ENCODE measurements around the gene CCDC92. TPM values are rescaled to one million over a fixed set of nuclear protein-coding genes. Genes with fewer than 3 reads are reported as not detected.

Gene CCDC92
- polyA plus RNA-seq, 1 of the 3 experiments (the other 2 are of a cell fraction), result 53.5 TPM

DNA sequence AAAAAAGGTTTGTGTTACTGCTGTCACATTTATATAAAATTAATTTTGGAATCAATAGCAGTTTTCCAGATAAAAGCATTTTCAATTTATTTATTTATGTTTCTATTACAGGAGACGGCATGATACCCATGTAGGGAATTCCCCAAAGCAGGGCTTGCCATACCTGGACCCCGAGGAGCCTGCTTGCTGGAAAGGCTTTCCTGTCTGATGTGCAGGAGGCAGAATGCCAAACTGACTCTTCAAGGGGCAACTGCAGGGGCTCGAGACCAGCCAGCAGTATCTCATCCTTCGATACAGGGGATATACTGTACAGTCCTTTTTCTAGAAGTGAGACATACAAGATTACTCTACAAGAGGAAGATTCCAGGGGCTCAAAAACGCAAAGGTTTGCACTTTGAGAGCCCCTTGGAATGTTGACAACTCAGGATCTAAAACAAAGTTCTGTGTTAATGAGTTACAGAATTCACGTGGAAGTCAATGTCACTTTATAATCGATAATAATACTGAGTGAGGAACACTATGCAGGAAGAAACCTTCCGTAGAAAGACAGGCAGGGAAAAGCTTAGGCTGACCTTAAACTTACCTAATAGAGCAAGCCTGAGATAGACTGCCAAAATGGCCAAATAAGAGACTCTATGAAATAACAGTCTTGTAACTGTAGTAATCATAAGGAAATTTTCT is 38.9 kb upstream of the CCDC92 start:
- DNase-seq, result no peak
- 92% methylated on average over 8 of the region's 8 CpGs for WGBS (ENCODE audit: low lambda C conversion rate)
- CTCF ChIA-PET, result interaction anchor here (1.1 kb wide), 2 partner anchors 14 to 17 kb away, joined by 3 to 4 read pairs; no protein-coding TSS in a partner anchor

GRCh38 chr12:124010687-124011086 is 38.1 kb upstream of the CCDC92 start:
- Histone ChIP-seq H2AFZ (ENCODE audit: low read depth) (no peak overlapping the region), H3F3A (replicated peaks; ENCODE audit: insufficient read depth) (no peaks in the 10 kb centered on the region), H3K27ac (ENCODE audit: low read depth in 2 of 2, low read length in 1 of 2) (no peak overlapping the region), H3K36me3 (replicated peaks in 1 of 2; ENCODE audit: control insufficient read depth in 1 of 2, insufficient read depth in 2 of 2, low read length in 1 of 2) (peaks cover 42 to 67% of the 10 kb centered on the region in 2 experiments), H3K27me3 (ENCODE audit: insufficient read depth) (no peaks in the 10 kb centered on the region), H3K4me2 (no peak overlapping the region), H3K9me3 (no peaks in the 10 kb centered on the region), H3K4me3 (ENCODE audit: low read depth in 2 of 2, low read length in 1 of 2) (no peak overlapping the region), H3K9me2 (no peaks in the 10 kb centered on the region), H3K79me2 (ENCODE audit: insufficient read depth) (peaks cover 10% of the 10 kb centered on the region; the same call in 1 of the 2 replicates), H3K9ac (no peak overlapping the region), H3K4me1 (ENCODE audit: control insufficient read depth in 1 of 2, insufficient read depth in 2 of 2, low read depth in 1 of 2, low read length in 1 of 2) (peaks cover 0 to 5% of the 10 kb centered on the region in 2 experiments; a peak in 1 of 4 replicates), H4K20me1 (ENCODE audit: insufficient read depth) (0 out of 2 replicates have a peak, but pooled peaks cover 4% of the 10 kb centered on the region)
- DNase-seq, result no peak
- CTCF ChIA-PET, result interaction anchor here (1.1 kb wide), 1 partner anchor 16 kb away, joined by 4 read pairs; no protein-coding TSS in a partner anchor
- 91% methylated on average over 3 of the region's 3 CpGs for WGBS (ENCODE audit: low lambda C conversion rate)
- POLR2A ChIA-PET, result no interaction called here
- no peak for TF ChIP-seq POLR2AphosphoS5 (IDR thresholded peaks at IDR 0.05; ENCODE audit: low read depth, low read length)
- no peak for TF ChIP-seq TAF1 (IDR thresholded peaks at IDR 0.05; ENCODE audit: borderline replicate concordance, low read depth, low read length)
- TF ChIP-seq TEAD4 (IDR thresholded peaks at IDR 0.05; ENCODE audit: borderline replicate concordance, insufficient read depth), result no peak
- TF ChIP-seq SMC3 (IDR thresholded peaks at IDR 0.05; ENCODE audit: low read depth, low read length), result no peak
- TF ChIP-seq NFIC (IDR thresholded peaks at IDR 0.05; ENCODE audit: borderline replicate concordance), result no peak
- no peak for TF ChIP-seq TCF12 (IDR thresholded peaks at IDR 0.05)
- TF ChIP-seq MEF2A (IDR thresholded peaks at IDR 0.05; ENCODE audit: borderline replicate concordance, low read depth), result no peak
- TF ChIP-seq RAD21 (IDR thresholded peaks at IDR 0.05; ENCODE audit: low read length), result no peak
- TF ChIP-seq NRF1 (IDR thresholded peaks at IDR 0.05; ENCODE audit: low read depth, low read length), result no peak
- no peak for TF ChIP-seq CTCF (IDR thresholded peaks at IDR 0.05)
- TF ChIP-seq CHD2 (IDR thresholded peaks at IDR 0.05; ENCODE audit: low read length, partially characterized antibody), result no peak
- TF ChIP-seq GATA2 (CRISPR knock-in tag; IDR thresholded peaks at IDR 0.05), result no peak

More for the DNA sequence above, 38.9 kb upstream of the CCDC92 start:
- 0 out of 2 replicates have a peak, but pooled peaks cover 4% of the 10 kb centered on the region for H4K20me1 ChIP-seq (ENCODE audit: insufficient read depth)
- H3K4me1 ChIP-seq (ENCODE audit: control insufficient read depth in 1 of 2, insufficient read depth in 2 of 2, low read depth in 1 of 2, low read length in 1 of 2), result peaks cover 0 to 3% of the 10 kb centered on the region in 2 experiments; a peak in 1 of 4 replicates
- TF ChIP-seq MEF2A (IDR thresholded peaks at IDR 0.05; ENCODE audit: borderline replicate concordance, low read depth), result no peak
- no peak for TF ChIP-seq FOXM1 (IDR thresholded peaks at IDR 0.05; ENCODE audit: low read depth)
- TF ChIP-seq RAD21 (IDR thresholded peaks at IDR 0.05; ENCODE audit: low read length), result no peak
- no peak for TF ChIP-seq SMC3 (IDR thresholded peaks at IDR 0.05; ENCODE audit: low read depth, low read length)
- no peak for TF ChIP-seq USF2 (IDR thresholded peaks at IDR 0.05; ENCODE audit: borderline replicate concordance, low read depth, low read length)
- TF ChIP-seq ELF1 (IDR thresholded peaks at IDR 0.05), result no peak
- no peak for TF ChIP-seq EP300 (IDR thresholded peaks at IDR 0.05; ENCODE audit: borderline replicate concordance in 1 of 2, low read depth in 1 of 2, low read length in 1 of 2)
- no peak for TF ChIP-seq EZH2phosphoT487 (IDR thresholded peaks at IDR 0.05; ENCODE audit: borderline replicate concordance, low read depth)
- no peak for TF ChIP-seq CTCF (IDR thresholded peaks at IDR 0.05)
- no peak for TF ChIP-seq TCF12 (IDR thresholded peaks at IDR 0.05)
- no peak for TF ChIP-seq MXI1 (IDR thresholded peaks at IDR 0.05; ENCODE audit: low read depth, low read length)
- no peak for TF ChIP-seq NRF1 (IDR thresholded peaks at IDR 0.05; ENCODE audit: low read depth, low read length)
- peaks cover 6% of the 10 kb centered on the region; the same call in 1 of the 2 replicates for H3K79me2 ChIP-seq (ENCODE audit: insufficient read depth)
- POLR2A ChIA-PET, result no interaction called here
- H3K9me3 ChIP-seq, result no peaks in the 10 kb centered on the region
- H3K27me3 ChIP-seq (ENCODE audit: insufficient read depth), result no peaks in the 10 kb centered on the region
- no peak overlapping the region for H3K9ac ChIP-seq
- no peak overlapping the region for H3K4me3 ChIP-seq (ENCODE audit: low read depth in 2 of 2, low read length in 1 of 2)
- no peak overlapping the region for H3K27ac ChIP-seq (ENCODE audit: low read depth in 2 of 2, low read length in 1 of 2)
- no peak overlapping the region for H3K4me2 ChIP-seq
- H3F3A ChIP-seq (replicated peaks; ENCODE audit: insufficient read depth), result no peaks in the 10 kb centered on the region
- no peak overlapping the region for H2AFZ ChIP-seq (ENCODE audit: low read depth)
- H3K9me2 ChIP-seq, result no peaks in the 10 kb centered on the region
- H3K36me3 ChIP-seq (replicated peaks in 1 of 2; ENCODE audit: control insufficient read depth in 1 of 2, insufficient read depth in 2 of 2, low read length in 1 of 2), result peaks cover 42 to 65% of the 10 kb centered on the region in 2 experiments

Data from SK-N-SH (cell line).